ENCODE results near the gene DHX32.
"Not testable (repeated sequence)": the region's sequence is repeated elsewhere in the genome, so short reads cannot be mapped to it uniquely, and the experiment has no call there.

DHX32 gene, protein sequence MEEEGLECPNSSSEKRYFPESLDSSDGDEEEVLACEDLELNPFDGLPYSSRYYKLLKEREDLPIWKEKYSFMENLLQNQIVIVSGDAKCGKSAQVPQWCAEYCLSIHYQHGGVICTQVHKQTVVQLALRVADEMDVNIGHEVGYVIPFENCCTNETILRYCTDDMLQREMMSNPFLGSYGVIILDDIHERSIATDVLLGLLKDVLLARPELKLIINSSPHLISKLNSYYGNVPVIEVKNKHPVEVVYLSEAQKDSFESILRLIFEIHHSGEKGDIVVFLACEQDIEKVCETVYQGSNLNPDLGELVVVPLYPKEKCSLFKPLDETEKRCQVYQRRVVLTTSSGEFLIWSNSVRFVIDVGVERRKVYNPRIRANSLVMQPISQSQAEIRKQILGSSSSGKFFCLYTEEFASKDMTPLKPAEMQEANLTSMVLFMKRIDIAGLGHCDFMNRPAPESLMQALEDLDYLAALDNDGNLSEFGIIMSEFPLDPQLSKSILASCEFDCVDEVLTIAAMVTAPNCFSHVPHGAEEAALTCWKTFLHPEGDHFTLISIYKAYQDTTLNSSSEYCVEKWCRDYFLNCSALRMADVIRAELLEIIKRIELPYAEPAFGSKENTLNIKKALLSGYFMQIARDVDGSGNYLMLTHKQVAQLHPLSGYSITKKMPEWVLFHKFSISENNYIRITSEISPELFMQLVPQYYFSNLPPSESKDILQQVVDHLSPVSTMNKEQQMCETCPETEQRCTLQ

GRCh38 chr10:125881192-125881591, at the start of gene DHX32:
Gene DHX32, minus strand, starts transcription at chr10:125881292. Its CDS starts 468 bp downstream, at chr10:125880824.
- peak; percentile 70 for DNase-seq (ENCODE audit: low spot score)

- no peak for DNase-seq (ENCODE audit: low spot score)
These were observed 48.5 kb upstream of the DHX32 start for GRCh38 chr10:125929618-125930017.

GRCh38 chr10:125928928-125929585, 48.0 kb upstream of the DHX32 start:
- DNase-seq (ENCODE audit: low spot score): no peak

- DNase-seq (ENCODE audit: low spot score): not testable (repeated sequence)
These were observed 46.2 kb upstream of the DHX32 start for GRCh38 chr10:125927265-125927664.

- no peak for DNase-seq (ENCODE audit: low spot score)
These were observed 45.2 kb upstream of the DHX32 start for GRCh38 chr10:125926247-125926646.

DNA sequence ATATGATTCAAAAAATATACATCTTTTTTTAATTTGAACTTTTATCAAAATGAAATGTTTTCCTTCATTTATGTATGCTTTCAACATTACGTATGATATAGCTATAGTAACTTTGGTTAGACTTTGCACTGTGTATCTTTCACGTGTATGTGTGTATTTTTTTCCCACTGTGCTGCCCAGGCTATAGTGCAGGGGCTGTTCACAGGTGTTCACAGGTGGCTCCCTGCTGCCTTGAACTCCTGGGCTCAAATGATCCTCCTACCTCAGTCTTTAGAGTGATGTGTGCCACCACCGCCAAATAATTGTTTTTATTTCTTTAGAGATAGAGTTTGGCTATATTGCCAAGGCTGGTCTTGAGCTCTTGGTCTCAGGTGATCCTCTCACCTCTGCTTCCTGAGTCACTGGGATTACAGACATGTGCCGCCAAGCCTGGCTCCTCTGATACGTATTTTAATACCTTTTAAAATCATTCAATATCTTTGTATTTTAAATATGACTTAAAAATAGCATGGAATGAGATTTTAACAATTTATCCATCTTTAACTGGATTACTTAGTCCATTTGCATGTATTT, 44.3 kb upstream of the DHX32 start:
- DNase-seq (ENCODE audit: low spot score): no peak

- not testable (repeated sequence) for DNase-seq (ENCODE audit: low spot score)
These were observed 40.7 kb upstream of the DHX32 start for GRCh38 chr10:125921643-125922306.

GRCh38 chr10:125917704-125918361, 36.7 kb upstream of the DHX32 start:
- not testable (repeated sequence) for DNase-seq (ENCODE audit: low spot score)

GRCh38 chr10:125916977-125917376, 35.9 kb upstream of the DHX32 start:
- no peak for DNase-seq (ENCODE audit: low spot score)

DNA sequence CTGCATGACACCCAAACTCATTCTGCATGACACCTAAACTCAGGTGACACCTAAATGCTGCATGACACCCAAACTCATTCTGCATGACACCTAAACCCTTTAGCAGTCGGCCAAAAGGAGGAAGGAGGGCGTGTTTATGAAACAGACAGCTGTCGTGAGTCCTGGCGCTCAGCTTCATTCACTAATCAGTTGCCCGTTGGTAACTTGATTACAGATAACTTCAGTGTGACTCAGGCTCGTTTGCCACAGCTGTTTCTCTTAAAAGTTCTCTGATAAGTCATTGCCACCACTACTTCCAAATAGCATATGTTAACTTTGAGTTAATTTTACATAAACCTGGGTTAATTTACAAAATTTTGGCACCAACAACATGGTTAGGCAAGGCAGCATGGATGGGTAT, 32.2 kb upstream of the DHX32 start:
- DNase-seq (ENCODE audit: low spot score): not testable (repeated sequence)

DNA sequence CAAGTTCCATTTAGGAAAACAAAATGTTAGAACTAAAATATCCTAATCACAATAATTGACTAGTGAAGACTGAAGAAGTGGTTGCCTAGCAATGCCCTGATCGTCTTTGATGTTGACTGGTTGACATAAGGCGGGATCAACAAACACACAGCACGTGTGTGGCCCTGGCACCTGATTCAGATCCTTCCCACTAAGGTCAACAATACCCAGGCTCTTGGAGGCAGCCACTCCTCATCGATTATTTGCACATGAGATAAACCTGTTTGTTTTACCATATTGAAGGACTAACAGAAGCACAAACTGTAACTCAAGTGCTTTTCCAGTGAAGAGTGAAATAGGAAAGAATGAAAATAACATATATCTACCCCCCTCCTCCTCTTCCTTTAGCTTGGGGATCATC, 30.9 kb upstream of the DHX32 start:
- DNase-seq (ENCODE audit: low spot score): no peak

DNA sequence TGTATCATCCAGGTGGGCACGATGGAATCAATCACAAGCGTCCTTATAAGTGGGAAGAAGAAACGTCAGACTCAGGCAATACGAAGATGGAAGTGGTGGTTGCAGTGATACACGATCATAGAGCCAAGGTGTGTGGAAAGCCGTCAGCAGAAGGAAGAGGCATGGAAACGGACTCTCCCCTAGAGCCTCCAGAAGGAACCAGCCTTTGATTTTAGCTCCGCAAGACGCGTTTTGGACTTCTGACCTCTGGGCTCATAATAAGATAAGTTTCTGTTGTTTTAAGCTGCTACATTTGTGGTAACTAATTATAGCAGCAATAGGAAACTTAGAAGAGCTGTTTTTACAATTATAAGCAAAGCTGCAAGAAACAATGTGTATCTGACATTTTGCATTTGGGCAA, 30.1 kb upstream of the DHX32 start:
- no peak for DNase-seq (ENCODE audit: low spot score)

GRCh38 chr10:125909491-125909890, 28.4 kb upstream of the DHX32 start:
- DNase-seq (ENCODE audit: low spot score): not testable (repeated sequence)

DNA sequence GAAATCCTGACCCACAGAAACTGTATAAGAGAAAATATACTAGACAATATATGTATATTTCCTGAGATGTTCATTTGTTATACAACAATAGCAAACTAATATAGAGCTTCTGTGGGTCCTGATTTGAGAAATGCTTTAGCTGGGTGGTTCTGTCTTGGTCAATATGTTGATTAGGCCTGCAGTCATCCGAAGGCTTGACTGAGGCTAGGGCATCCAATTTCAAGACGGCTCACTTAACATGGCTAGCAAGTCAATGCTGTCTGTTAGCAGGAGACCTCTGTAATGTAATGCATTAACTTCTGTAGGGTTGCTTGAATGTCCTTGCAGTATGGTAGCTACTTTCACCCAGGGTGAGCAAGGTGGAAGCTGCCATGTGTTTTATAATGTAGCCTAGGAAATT, 27.7 kb upstream of the DHX32 start:
- DNase-seq (ENCODE audit: low spot score): not testable (repeated sequence)

DNA sequence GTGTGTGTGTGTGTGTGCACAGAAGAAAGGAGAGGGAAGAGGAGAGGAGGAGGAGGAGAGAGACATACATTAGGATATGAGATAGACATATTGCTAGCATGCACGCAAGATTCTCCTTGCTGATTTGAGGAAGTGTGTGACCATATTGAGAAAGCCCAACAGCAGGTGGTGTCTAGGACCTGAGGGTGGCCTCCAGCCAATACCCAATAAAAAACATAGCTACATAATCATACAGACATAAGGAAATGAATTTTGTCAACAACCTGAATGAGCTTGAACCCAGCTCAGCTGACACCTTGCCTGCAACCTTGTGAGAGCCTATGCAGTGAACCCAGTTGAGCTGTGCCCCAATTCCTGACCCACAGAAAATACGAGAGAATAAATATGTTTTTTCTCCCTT, 26.5 kb upstream of the DHX32 start:
- DNase-seq (ENCODE audit: low spot score): not testable (repeated sequence)

DNA sequence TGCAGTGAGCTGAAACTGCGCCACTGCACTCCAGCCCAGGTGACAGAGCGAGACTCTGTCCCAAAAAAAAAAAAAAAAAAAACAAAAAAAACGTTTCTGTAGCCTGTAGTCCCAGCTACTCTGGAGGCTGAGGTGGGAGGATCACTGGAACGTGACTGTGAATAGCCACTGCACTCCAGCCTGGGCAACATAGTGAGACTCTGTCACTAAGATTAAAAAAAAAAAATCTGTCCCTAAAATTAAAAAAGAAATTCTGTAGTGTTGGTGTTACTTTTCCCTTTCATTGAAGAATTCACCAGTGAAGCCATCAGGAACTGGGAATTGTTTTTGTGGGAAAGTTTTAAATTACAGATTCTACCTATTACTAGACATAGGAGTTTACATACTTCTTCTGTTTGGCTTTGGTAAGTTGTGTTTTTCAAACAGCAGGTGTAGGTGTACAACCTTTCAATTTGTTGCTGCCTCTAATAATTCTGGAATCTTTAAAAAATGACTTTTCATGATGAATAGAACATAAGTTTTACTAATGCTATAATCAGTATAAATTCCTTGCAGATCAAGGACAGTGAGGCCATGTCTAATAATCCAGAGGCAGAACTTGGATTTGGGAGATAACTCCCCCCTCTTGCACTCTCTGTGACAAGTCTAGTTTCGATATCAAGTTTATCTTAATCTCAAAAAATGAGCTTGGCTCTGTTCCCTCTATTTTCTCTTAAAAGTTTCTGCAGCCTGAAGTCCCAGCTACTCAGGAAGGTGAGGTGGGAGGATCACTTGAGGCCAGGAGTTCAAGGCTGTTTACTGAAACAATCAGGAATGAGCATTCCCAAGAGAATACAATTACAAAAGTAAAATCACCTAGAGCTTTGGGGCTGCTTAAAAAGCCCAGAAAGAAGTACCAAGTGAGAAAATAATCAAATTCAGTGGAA, 24.2 kb upstream of the DHX32 start:
- not testable (repeated sequence) for DNase-seq (ENCODE audit: low spot score)

DNA sequence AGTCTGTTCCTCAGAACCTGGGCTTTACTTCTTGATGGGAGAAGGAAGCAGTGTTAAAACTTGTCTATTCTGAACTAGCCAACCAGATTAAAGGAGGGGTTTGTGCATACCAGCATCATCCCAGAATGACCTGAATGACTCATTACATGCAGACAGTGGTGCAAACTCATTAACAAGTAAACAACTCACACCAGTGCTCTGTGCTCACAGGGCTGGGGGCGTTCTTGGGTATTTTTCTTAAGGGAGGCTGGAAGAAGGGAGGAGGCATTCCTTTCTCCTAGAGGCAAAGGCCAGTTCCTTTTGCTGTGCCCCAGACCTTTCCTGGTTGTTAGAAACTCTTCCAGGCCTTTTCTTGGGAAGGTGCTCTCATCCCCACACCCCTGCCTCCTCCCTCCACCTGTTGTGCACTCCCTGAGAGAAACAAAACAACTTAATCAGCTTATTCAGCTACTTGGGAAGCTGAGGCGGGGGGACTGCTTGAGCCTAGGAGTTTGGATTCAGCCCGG, 22.1 kb upstream of the DHX32 start:
- DNase-seq (ENCODE audit: low spot score): peak; percentile 51

DNA sequence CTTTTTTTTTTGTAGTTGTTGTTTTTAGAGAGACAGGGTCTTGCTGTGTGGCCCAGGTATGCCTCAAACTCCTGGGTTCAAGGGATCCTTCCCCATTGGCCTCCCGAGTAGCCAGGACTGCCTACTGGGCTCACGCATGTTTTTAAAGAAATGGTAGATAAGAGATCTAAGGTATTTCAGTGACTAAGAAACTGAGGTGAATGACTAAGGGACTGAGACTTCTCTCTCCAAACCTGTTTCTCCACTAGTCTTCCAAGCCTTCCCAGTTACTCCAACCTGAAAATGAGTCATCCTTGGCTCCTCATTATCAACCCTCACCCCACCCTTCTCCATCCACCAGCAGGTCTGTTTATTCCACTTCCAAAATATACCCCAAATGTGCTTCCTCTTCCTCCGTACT, 19.9 kb upstream of the DHX32 start:
- not testable (repeated sequence) for DNase-seq (ENCODE audit: low spot score)

- not testable (repeated sequence) for DNase-seq (ENCODE audit: low spot score)
These were observed 16.2 kb upstream of the DHX32 start for GRCh38 chr10:125897317-125897716.

Measured in ecto neural progenitor cell (in vitro differentiated cells).